Endothelial cell of umbilical vein (primary cell): Measurements from ENCODE around the gene KRTCAP2.

Source experiments
- EZH2 ChIP-seq: IDR thresholded peaks from 2 replicates; pipeline ENCODE4 v1.6.1; 2012; ENCODE audit warnings: borderline replicate concordance, low read depth, mild to moderate bottlenecking, moderate library complexity, low read length, inconsistent platforms; ENCODE audit not compliant: severe bottlenecking
- FOS ChIP-seq: IDR thresholded peaks from 2 replicates; pipeline ENCODE4 v1.6.1; 2011; ENCODE audit warnings: mild to moderate bottlenecking, low read length, moderate library complexity, borderline replicate concordance; ENCODE audit not compliant: insufficient read depth
- GATA2 ChIP-seq: IDR thresholded peaks from 2 replicates; pipeline ENCODE4 v1.7.0; 2011; ENCODE audit warnings: low read depth, mild to moderate bottlenecking, moderate library complexity, mixed read lengths, low read length; ENCODE audit not compliant: insufficient read length, insufficient read depth
- JUN ChIP-seq: IDR thresholded peaks from 2 replicates; pipeline ENCODE4 v1.6.1; 2011; ENCODE audit warnings: borderline replicate concordance, low read depth; ENCODE audit not compliant: insufficient read length, insufficient read depth
- POLR2A ChIP-seq: IDR thresholded peaks from 2 replicates; pipeline ENCODE4 v1.6.1; 2012; ENCODE audit warnings: low read depth, mild to moderate bottlenecking, control low read depth, low read length
- POLR2AphosphoS5 ChIP-seq: IDR thresholded peaks from 2 replicates; pipeline ENCODE4 v1.6.1; 2012; ENCODE audit warnings: low read depth, mild to moderate bottlenecking, control low read depth, low read length, moderate library complexity; ENCODE audit not compliant: insufficient read depth
- TF ChIP-seq, protein P1 (sequence below), 2 donors: IDR thresholded peaks; 1 replicate in 1 of 2; 2 replicates in 1 of 2; pipeline ENCODE4 v1.5.1; 2011; ENCODE audit warnings: low read length in 2 of 2, mild to moderate bottlenecking in 2 of 2, moderate library complexity in 2 of 2, control low read depth in 1 of 2, inconsistent platforms in 1 of 2, low read depth in 1 of 2; ENCODE audit not compliant: insufficient read depth in 1 of 2; ENCODE audit errors: extremely low read depth in 1 of 2
- TF ChIP-seq, protein P2 (sequence below): IDR thresholded peaks from 2 replicates; pipeline ENCODE4 v1.6.1; 2011; ENCODE audit not compliant: insufficient read depth, insufficient read length

DNA sequence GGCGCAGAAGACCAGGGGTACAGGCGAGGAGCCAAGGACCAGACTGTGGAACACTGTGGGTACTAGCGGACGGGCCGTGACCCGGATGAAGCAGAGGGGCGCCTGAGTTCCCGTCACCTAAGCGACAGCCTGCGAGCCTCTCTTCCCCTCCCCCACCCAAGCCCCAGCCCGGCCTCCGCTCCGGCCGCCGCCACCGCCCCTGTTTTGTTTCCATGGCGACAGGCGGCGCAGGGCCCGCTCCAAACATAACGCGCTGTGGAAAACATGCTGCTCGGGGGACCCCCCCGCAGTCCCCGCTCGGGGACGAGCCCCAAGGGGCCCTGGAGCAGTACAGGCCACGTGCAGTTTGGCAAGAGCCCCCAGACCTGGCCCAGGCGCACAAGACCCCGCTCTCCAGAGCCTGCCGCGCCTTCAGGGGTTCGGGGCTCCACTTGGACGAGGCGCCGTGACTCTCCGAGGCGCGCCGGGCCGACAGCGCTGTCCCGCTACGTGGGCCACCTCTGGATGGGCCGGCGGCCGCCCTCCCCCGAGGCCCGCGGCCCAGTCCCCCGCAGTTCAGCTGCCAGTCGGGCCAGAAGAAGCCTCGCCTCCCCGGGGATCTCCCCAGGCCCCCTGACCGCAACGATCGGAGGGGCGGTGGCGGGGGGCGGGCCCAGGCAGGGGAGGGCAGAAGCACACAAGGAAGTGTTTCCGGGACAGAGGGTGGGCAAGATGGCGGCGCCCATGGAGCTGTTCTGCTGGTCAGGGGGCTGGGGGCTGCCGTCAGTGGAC, 35.6 kb upstream of the KRTCAP2 start, which contains the start of gene MTX1:
- TF ChIP-seq POLR2AphosphoS5 (peak; percentile 61), GATA2 (no peak), EZH2 (no peak), POLR2A (peak; percentile 71), JUN (no peak), FOS (no peak)
- TF ChIP-seq, protein P1, sequence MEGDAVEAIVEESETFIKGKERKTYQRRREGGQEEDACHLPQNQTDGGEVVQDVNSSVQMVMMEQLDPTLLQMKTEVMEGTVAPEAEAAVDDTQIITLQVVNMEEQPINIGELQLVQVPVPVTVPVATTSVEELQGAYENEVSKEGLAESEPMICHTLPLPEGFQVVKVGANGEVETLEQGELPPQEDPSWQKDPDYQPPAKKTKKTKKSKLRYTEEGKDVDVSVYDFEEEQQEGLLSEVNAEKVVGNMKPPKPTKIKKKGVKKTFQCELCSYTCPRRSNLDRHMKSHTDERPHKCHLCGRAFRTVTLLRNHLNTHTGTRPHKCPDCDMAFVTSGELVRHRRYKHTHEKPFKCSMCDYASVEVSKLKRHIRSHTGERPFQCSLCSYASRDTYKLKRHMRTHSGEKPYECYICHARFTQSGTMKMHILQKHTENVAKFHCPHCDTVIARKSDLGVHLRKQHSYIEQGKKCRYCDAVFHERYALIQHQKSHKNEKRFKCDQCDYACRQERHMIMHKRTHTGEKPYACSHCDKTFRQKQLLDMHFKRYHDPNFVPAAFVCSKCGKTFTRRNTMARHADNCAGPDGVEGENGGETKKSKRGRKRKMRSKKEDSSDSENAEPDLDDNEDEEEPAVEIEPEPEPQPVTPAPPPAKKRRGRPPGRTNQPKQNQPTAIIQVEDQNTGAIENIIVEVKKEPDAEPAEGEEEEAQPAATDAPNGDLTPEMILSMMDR (IDR thresholded peaks at IDR 0.05; ENCODE audit: extremely low read depth in 1 of 2, insufficient read depth in 1 of 2, low read depth in 1 of 2, low read length in 2 of 2) = no peak
- TF ChIP-seq, protein P2, sequence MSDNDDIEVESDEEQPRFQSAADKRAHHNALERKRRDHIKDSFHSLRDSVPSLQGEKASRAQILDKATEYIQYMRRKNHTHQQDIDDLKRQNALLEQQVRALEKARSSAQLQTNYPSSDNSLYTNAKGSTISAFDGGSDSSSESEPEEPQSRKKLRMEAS = peak; percentile 11
